Fibroblast of peridontal ligament (primary cell): ENCODE measurements around the gene IFT80.
A peak's percentile ranks its signal among the peaks of the same experiment; 100 is the strongest.

ENCODE experiments used
- DNase-seq: peaks from one replicate; pipeline ENCODE4 v3.0.0-alpha.2; 2010; ENCODE audit errors: extremely low read depth

The IFT80 gene

GRCh38 chr3:160399125-160400029 lies at the start of gene IFT80, which contains the start of gene SMC4:
Gene IFT80 (minus strand): TSS chr3:160399225. CDS start chr3:160384600, 14,625 bp downstream.
Gene SMC4 (plus strand): TSS chr3:160399650. CDS start chr3:160400827, 1,177 bp downstream.
- peak; percentile 96 for DNase-seq

- DNase-seq: peak; percentile 50
These were observed 48.5 kb upstream of the IFT80 start for GRCh38 chr3:160447544-160447943.

- no peak for DNase-seq
These were observed 47.6 kb upstream of the IFT80 start for GRCh38 chr3:160446522-160447056.

- no peak for DNase-seq
These were observed 46.8 kb upstream of the IFT80 start for GRCh38 chr3:160445854-160446253.

GRCh38 chr3:160444411-160444810 lies 45.4 kb upstream of the IFT80 start:
- DNase-seq: no peak

GRCh38 chr3:160440687-160441086 lies 41.7 kb upstream of the IFT80 start:
- no peak for DNase-seq

- no peak for DNase-seq
These were observed 38.0 kb upstream of the IFT80 start for GRCh38 chr3:160437083-160437455.

- no peak for DNase-seq
These were observed 36.7 kb upstream of the IFT80 start for GRCh38 chr3:160435747-160436146.

- no peak for DNase-seq
These were observed 36.1 kb upstream of the IFT80 start for GRCh38 chr3:160435095-160435494.

- DNase-seq: peak; percentile 86
These were observed 35.0 kb upstream of the IFT80 start for GRCh38 chr3:160434071-160434470.

GRCh38 chr3:160427832-160428424 lies 28.9 kb upstream of the IFT80 start:
- peak; percentile 86 for DNase-seq

GRCh38 chr3:160417311-160417710 lies 18.3 kb upstream of the IFT80 start:
- no peak for DNase-seq

- peak; percentile 91 for DNase-seq
These were observed 14.7 kb upstream of the IFT80 start for GRCh38 chr3:160413613-160414248.

GRCh38 chr3:160412477-160412876 lies 13.5 kb upstream of the IFT80 start:
- DNase-seq: no peak

GRCh38 chr3:160409812-160410610 lies 11.0 kb upstream of the IFT80 start:
- peak; percentile 65 for DNase-seq

- peak; percentile 45 for DNase-seq
These were observed 4.9 kb upstream of the IFT80 start for GRCh38 chr3:160403796-160404470.

- DNase-seq: peak; percentile 41
These were observed 4.1 kb upstream of the IFT80 start for GRCh38 chr3:160403028-160403545.

- peak; percentile 40 for DNase-seq
These were observed 3.4 kb upstream of the IFT80 start for GRCh38 chr3:160402221-160403027.

GRCh38 chr3:160401291-160402095 lies 2.5 kb upstream of the IFT80 start:
- DNase-seq: peak; percentile 75
